Bronchial epithelial cell (primary cell): ENCODE measurements around the gene CTNNA2. TPM values are rescaled to one million over a fixed set of nuclear protein-coding genes. Genes with fewer than 3 reads are reported as not detected.

Experiments used
- DNase-seq: peaks from one replicate; pipeline ENCODE4 v3.0.0-alpha.2; 2010; ENCODE audit warnings: low read depth
- FAIRE-seq: peaks from 2 replicates; lab custom pipeline; 2011; peaks lifted over from hg19 to GRCh38; lab: Jason Lieb, UNC
- H3K27me3 ChIP-seq: 2 replicates; pipeline ENCODE4 v1.5.1; 2011; ENCODE audit warnings: low read length; ENCODE audit not compliant: control insufficient read depth, insufficient read depth
- H3K36me3 ChIP-seq: 2 replicates; pipeline ENCODE4 v1.5.1; 2011; ENCODE audit warnings: low read length; ENCODE audit not compliant: control insufficient read depth, insufficient read depth
- H3K4me3 ChIP-seq: 2 replicates; pipeline ENCODE4 v1.5.1; 2011; ENCODE audit warnings: mild to moderate bottlenecking, low read depth, low read length, control low read depth
- CTCF ChIP-seq: IDR thresholded peaks from 2 replicates; pipeline ENCODE4 v1.5.1; 2011; ENCODE audit warnings: mild to moderate bottlenecking, moderate library complexity, low read length, control low read depth, inconsistent platforms; ENCODE audit not compliant: insufficient read depth, severe bottlenecking
- total RNA-seq: library from RNA; depleted of rRNA; stranded (reverse); fragments of >200 nt; gene quantifications from 2 replicates; pipeline ENCODE4 v1.2.1, GENCODE V29; 2014

Gene CTNNA2
- total RNA-seq, 1 donor from 2014 or later: not detected

- FAIRE-seq: no peak
- Histone ChIP-seq H3K36me3 (no peaks in the 10 kb centered on the region), H3K27me3 (no peaks in the 10 kb centered on the region), H3K4me3 (no peak overlapping the region)
- no peak for DNase-seq
- no peak for TF ChIP-seq CTCF
Measured at GRCh38 chr2:79782576-79783452, 270.0 kb downstream of the CTNNA2 start.

- Histone ChIP-seq H3K36me3 (no peaks in the 10 kb centered on the region), H3K27me3 (no peaks in the 10 kb centered on the region), H3K4me3 (no peak overlapping the region)
- TF ChIP-seq CTCF: no peak
- FAIRE-seq (no peak), DNase-seq (no peak)
Measured at GRCh38 chr2:79788952-79789651, 276.3 kb downstream of the CTNNA2 start.

GRCh38 chr2:79789811-79790210, 277.0 kb downstream of the CTNNA2 start:
- Histone ChIP-seq H3K36me3 (no peaks in the 10 kb centered on the region), H3K27me3 (no peaks in the 10 kb centered on the region), H3K4me3 (no peak overlapping the region)
- DNase-seq: no peak
- TF ChIP-seq CTCF: no peak
- FAIRE-seq: no peak

- no peak for DNase-seq
- Histone ChIP-seq H3K4me3 (no peak overlapping the region), H3K36me3 (no peaks in the 10 kb centered on the region), H3K27me3 (no peaks in the 10 kb centered on the region)
- no peak for FAIRE-seq
- no peak for TF ChIP-seq CTCF
Measured at GRCh38 chr2:79792090-79792489, 279.2 kb downstream of the CTNNA2 start.

GRCh38 chr2:79793006-79793405, 280.2 kb downstream of the CTNNA2 start:
- H3K36me3 ChIP-seq: no peaks in the 10 kb centered on the region
- TF ChIP-seq CTCF: no peak
- DNase-seq (no peak), FAIRE-seq (no peak)
- no peak overlapping the region for H3K4me3 ChIP-seq
- no peaks in the 10 kb centered on the region for H3K27me3 ChIP-seq
